NCI-H82 treated with DMSO at 0.1 percent for 48 hours (cell line): ENCODE data around the gene PER2.
A peak's percentile ranks its signal among the peaks of the same experiment; 100 is the strongest.
"Not testable (repeated sequence)": the region's sequence is repeated elsewhere in the genome, so short reads cannot be mapped to it uniquely, and the experiment has no call there.

Experiments
- DNase-seq: peaks from one replicate; lab custom pipeline; 2025; ENCODE audit not compliant: unreplicated experiment; lab: John Stamatoyannopoulos, UW

The PER2 gene, protein sequence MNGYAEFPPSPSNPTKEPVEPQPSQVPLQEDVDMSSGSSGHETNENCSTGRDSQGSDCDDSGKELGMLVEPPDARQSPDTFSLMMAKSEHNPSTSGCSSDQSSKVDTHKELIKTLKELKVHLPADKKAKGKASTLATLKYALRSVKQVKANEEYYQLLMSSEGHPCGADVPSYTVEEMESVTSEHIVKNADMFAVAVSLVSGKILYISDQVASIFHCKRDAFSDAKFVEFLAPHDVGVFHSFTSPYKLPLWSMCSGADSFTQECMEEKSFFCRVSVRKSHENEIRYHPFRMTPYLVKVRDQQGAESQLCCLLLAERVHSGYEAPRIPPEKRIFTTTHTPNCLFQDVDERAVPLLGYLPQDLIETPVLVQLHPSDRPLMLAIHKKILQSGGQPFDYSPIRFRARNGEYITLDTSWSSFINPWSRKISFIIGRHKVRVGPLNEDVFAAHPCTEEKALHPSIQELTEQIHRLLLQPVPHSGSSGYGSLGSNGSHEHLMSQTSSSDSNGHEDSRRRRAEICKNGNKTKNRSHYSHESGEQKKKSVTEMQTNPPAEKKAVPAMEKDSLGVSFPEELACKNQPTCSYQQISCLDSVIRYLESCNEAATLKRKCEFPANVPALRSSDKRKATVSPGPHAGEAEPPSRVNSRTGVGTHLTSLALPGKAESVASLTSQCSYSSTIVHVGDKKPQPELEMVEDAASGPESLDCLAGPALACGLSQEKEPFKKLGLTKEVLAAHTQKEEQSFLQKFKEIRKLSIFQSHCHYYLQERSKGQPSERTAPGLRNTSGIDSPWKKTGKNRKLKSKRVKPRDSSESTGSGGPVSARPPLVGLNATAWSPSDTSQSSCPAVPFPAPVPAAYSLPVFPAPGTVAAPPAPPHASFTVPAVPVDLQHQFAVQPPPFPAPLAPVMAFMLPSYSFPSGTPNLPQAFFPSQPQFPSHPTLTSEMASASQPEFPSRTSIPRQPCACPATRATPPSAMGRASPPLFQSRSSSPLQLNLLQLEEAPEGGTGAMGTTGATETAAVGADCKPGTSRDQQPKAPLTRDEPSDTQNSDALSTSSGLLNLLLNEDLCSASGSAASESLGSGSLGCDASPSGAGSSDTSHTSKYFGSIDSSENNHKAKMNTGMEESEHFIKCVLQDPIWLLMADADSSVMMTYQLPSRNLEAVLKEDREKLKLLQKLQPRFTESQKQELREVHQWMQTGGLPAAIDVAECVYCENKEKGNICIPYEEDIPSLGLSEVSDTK (N-terminal part only)

DNA sequence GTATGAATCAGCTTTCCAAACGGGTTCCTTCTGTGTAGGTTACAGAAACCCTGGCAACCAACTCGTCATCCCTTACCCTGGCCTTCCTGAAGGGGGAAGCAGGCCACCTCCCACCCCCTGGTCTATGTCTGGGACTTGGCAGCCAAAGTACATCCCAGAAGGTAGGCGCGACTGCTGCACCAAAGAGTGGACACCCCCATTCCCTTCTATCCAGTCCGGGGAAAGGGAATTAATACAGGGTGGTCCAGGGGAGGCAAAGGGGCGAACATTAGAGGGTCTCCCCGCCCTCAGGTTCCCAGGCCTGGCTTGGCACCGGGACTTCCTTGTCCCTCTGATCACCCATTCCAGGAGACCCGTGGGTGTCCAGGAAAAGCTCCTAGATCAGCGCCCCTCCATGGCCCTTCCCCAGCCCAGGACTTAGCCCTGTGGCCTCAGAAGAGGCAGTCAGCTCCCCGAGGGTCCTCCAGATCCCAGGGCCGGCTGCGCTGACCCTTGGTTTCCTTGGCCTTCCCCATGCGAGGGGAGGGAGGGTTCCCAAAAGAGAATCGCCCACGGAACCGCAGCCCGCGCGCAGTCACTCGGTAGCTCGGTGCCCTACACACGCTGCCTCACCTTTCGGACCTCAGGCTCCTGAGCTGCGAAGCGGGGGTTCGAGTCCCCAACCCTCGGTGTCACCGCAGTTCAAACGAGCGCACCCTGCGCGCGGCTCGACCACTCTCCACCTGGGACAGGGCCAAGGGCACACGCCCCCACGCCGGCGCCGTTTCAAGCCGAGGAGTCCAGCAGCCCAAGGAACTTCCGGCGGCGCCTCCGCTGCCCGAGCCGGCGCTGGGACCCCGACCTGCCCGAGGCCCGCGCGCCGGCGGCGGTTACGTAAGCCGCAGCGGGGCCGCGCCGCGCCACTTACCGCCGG, at the start of gene PER2:
Gene PER2 (minus strand): TSS at position 874 of the 913 bp plus-strand sequence. CDS start 10,674 bp downstream, outside the sequence.
- no peak for DNase-seq

DNA sequence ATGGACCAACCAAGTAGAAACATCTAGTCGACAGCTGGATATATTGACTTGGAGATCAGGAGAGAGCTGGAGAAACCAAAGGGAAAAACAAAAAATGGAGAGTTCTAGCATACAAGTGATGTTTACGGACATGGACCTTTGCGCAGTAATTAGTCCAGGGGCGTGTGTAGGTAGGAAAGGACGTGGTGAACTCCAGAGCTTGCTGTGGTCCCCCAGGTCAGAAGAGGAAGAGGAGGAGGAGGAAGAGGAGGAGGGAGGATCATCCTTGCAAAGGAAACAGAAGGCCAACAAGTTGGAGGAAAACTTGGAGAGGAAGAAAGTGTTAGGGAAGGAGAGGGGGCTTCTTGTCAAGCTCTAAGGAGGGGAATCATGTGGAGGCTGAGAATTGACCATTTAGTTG, 49.4 kb upstream of the PER2 start:
- DNase-seq: no peak

DNA sequence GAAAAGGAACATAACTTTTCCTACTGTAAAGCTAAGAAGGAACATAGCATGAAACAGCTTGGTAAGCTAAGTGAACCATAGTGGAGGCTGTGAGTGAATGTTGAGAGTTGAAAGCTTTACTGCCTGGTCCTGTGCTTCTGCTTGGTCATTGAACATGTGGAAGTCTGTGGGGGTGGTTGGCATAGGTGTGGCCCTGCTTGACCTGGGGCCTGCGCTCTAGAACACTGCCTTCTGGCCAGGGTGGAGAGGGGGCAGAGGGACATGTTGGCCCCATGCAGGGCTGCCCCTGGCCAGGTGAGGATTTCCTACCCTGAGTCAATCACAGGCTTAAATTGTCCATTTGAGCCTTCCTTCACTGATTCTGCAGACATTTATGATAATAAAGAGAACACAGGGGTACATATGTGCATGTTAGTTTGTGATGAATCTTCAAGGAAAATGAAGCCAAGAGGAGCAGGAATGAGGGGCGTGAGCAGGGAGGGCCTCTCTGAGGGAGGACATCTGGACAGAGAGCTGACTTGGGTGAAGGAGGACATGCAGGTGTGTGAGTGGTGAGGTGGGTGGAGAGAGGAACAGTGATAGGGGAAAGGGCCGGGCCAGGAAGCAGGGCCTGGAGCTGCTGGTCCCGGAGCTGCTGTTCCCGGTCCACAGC, 48.5 kb upstream of the PER2 start:
- no peak for DNase-seq

DNA sequence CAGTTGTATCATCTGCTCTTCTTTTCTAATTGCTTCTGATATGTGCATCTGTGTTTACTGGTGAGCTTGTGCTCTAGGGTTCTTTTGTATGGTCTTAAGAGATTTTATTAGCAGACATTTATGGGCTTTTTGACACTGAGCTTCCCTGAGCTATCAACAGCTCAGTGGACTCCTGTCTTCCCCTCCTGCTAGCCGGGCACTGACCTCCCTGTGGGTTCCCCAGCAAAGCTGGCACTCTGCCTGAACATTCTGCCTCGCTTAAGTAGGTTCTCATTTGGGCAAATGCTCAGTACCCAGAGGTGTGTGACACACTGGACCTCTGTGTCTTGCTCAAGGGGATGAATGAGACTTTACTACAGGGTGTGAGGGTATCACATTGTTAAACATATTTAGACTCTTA, 47.7 kb upstream of the PER2 start:
- peak; percentile 21 for DNase-seq

DNA sequence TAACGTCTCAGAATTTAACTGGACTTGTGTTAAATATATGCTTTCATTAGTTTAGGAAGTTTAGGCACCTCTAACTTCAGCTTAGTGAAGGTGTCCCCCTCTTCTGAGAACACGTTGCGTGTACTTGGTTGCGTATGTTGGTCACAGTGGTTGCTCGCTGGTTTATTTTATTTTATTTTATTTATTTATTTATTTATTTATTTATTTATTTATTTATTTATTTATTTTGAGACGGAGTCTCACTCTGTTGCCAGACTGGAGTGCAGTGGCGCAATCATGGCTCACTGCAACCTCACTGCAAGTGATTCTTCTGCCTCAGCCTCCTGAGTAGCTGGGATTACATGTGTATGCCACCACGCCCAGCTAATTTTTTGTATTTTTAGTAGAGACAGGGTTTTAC, 47.2 kb upstream of the PER2 start:
- not testable (repeated sequence) for DNase-seq

DNA sequence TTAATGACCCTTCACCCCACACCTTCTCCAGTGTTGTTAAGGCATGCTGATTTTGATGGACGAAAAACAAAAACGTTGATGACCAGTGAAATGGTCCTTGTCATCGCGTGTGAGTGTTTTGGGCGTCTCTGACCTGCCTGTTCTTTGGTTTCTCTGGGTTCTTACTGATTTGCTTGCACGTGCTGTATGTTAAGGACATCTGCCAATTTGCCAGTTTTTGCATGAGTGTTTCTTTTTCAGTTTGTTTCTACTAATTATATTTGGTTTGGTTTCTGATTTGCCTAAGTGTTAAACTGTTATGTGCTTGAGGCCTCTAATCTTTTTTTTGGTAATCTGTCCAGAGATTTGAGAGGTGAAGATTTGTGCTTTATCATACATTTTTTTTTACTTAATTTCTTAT, 46.5 kb upstream of the PER2 start:
- no peak for DNase-seq

DNA sequence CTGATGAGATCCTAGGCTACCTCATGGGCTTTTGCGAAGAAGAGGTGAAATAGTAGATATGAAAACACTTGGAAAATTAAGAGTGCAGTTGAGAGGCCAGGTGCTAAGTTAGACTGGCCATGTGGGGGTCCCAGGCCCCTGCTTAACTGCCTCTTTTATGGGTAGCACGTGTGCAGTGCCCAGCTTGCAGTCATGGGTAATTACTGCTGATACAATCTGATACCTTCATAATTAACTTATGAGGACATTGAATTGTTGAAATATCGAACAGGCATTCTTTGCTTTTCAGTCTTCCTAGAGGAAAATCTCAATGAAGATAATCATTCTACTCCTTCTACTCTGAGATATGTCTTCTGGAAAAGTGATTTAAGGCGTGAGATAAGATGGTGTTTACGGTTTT, 43.5 kb upstream of the PER2 start:
- no peak for DNase-seq

DNA sequence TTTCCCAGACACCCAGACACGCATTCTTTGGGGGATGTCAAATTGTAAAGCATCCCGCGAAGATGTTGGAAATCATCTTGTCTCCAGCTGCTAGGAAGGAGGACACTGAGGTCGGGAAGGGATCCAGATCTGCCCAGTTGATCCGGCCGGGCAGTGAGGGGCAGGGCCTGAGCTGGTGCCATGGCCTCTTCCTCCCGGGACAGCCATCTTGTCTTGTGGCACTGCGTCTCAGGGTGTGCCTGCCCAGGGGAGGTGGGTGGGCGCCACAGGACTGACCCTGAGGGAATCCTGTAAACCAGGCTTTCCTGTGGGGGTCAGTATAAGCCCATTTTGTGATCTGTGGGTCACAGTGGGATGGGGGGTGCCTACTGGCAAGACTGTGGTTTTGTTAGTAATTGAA, 42.0 kb upstream of the PER2 start:
- DNase-seq: no peak

DNA sequence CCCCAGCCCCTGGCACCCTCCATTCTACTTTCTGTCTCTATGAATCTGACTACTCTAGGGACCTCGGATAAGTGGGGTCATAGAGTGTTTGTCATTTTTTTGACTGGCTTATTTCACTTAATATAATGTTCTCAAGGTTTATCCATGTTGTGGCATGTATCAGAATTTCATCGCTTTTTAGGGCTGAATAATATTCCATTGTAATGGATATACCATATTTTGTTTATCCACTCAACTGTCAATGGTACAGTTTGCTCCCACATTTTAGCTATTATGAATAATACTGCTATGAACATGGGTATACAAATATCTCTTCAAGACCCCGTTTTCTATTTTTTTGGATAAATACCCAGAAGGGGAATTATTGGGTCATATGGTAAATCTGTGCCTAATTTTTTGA, 39.3 kb upstream of the PER2 start:
- no peak for DNase-seq

DNA sequence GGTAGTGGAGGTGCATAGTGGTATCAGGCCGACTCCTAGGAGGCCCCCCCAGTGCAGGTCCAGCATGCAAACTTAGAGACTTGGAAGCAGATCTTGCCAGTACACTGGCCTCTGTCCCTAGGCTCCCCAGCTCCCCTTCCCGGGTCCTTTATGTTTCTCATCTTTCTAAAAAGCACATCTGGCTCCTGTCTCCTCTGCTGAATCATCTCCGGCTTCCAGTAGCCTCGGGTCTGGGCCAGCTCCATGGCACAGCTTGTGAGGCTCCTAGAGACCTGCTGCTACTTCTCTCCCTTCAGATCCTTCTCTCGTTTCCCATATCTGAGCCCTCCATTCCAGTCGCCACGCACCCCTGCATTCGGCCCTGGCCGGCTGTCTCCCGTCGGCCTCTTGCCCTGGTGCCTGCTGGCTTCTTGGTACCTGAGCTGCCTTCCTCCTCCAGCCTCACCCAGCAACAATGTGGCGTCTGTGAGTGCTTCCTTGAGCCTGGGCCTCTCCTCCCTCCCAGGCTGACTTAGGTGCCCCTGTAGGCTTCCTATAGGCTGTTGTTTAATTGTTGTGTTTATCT, 38.5 kb upstream of the PER2 start:
- DNase-seq: no peak

DNA sequence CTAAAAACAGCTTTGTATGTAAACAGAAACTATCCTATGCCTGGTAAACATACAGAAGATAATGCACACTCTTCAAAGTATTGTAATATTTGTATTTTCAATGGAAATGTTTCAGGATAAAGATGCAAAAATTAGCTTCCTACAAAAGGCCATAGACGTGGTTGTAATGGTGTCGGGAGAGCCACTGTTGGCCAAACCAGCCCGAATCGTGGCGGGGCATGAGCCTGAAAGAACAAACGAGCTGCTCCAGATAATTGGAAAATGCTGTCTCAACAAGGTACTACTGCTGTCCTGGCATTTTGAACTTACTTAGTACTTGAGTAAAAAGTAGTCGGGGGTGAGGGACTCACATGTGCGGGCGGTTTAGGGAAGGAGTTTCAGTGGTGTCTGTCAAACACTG, 37.3 kb upstream of the PER2 start:
- DNase-seq: no peak

DNA sequence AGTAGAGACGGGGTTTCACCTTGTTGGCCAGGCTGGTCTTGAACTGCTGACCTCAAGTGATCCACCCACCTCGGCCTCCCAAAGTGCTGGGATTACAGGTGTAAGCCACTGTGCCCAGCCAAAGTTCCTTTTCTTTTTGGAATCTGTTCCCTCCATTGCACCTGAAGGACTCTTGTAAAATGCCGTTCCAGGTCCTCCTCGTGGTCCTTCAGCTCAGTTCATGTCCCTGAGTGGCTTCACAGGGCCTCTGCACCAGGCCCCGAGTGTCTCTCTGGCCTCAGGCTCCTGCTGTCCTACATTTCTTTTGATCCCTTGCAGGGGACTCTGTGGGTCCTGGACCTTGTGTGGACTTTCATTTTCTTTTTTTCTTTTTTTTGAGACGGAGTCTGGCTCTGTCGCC, 35.8 kb upstream of the PER2 start:
- DNase-seq: not testable (repeated sequence)

DNA sequence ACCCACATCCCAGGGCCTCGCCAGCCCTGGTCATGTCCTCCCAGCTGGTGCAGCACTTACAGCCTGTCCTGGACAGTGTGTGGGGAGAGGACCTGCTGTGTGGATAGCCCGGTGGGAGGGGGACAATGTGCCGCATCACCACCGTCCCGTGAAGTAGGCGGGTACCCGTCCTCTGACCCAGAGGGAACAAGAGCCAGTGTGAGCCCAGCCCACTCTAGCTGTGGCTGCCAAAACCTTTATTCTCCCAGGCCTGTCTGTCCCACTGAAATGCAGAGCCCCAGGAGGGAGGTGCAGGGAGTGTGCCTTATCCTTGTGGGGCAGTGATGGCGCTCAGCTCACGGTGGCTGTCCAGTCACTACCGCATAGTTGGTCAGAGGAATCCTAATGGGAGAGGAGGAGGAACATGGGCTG, 33.6 kb upstream of the PER2 start:
- no peak for DNase-seq

DNA sequence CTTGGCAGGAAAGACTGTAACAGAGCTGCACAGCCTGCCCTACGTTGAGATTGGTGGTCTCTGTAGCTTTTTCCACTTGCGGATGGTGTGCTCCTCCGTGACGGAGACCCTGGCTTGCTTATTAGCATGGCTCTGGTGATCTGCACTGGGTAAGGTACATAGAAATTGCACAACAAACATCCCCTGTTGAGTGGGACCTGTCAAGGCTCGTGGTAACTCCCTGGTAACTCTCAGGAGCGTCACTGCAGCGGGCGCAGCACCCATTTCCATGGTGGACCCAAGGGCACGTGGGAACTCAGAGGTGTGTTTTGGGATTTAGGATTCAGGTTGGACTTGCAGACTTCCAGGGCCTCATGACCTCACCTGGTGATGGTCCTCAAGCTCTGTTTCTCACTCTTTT, 33.1 kb upstream of the PER2 start:
- no peak for DNase-seq

DNA sequence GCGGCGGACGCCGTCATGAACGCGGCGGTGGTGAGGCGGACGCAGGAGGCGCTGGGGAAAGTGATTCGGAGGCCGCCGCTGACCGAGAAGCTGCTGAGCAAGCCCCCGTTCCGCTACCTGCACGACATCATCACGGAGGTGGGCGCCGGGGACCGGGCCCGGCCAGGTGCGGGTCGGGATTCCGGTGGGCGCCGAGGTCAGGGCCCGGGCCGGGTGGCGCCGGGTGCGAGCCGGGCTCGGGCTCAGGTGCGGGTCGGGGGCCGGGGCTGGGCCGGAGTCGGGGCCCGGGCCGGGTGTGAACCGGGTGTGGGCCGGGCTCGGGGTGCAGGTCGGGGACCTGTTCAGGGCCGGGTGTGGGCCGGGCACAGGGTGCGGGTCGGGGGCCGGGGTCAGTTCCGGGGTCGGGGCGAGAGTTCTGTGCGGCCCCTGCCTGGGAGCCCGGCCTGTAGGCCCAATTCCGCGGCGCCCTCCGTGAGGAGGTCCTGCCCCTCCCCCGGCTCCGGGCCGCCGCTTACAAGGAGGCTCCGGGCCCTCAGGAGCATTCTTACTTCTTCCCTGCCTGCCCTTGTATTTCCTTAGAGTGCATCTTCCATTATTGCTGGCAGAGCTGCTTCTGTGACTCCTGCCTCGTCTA, 32.4 kb upstream of the PER2 start:
- DNase-seq: no peak

DNA sequence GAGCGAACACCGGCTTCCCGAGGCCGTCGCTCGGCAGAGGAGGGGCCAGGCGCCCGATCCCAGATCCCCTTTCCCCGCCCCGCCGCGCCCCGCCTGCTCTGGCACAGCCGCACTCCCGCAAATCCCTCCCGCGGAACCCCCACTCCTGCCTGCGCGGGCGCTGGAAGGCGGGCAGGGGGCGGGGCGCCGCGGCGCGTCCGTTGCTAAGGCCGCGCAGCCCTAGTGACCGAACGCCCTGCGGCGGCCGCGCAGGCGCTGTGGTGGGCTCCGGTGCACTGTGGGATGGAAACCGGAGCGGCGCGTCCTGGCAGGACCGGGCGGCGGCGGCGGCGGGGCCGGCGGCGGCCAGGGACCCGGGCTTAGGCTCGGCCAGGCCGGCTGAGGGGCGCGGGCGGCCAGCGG, 31.8 kb upstream of the PER2 start, which contains the start of gene TRAF3IP1:
Gene TRAF3IP1 (plus strand): TSS at position 273 of the 402 bp plus-strand sequence. CDS start 145 bp downstream, outside the sequence.
- DNase-seq: peak; percentile 77

DNA sequence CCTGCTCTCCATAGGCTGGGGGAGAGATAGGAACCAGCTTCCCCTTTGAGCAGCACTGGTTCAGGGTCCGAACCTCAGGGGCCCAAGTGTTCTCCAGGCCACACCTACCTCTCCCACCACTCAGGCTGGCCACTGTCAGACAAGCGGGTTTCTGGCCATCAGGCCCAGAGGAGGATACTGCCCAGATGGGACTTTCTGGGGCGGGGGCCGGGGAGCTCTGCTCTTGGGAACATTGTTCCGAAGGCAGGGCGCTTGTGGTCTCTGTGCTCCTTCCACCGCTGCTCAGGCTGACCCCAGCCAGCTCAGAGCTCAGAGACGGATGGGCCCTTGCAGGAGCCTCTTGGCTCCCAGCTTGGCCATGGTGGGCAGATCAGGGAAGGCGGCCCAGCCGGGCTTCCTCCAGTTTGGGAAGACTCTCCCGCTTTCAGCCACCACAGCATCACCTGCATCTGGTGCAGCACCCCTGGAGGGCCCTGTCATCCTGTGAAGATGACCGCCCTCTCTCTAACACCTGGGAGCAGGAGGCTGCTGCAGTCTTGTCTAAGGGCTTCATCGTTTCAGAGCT, 26.7 kb upstream of the PER2 start:
- no peak for DNase-seq

DNA sequence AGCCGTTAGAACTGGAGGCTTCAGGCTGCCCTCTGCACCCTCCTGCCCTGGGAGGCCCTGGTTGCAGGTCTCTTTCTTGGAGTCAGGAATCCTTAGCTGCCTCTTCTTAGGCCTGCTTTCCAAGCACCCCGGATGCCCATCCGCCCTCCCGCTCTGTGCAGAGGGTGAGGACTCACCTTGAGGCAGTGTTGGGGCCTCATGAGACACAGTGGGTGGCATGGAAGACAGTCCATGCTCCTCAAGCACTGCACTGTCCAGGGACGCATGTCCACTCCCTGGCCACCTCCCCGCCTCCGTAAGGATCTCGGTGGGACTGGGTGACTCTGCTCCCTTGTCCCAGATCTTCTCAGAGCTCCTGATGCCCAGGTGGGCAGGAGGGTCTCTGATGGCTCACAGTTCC, 26.2 kb upstream of the PER2 start:
- DNase-seq: no peak

DNA sequence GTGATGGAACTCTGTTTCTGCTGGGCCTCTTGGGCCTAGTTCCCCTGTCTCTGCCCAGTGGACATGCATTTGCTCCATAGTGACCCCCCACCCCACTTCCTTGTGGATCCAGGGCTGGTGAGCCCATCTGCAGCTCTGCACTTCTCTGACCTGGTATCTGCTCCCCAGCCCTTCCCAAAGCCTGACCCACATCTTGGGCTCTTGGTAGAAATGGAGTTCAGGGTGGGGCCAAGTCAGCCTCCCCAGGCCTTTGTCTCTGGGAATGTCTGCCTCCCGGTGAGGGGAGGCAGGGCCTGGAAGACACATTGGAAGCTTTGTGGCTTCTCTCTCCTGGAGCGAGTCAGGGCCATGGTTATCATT, 25.6 kb upstream of the PER2 start:
- no peak for DNase-seq
